ENCODE data around the gene OR51F2.
"Not testable (repeated sequence)": the region's sequence is repeated elsewhere in the genome, so short reads cannot be mapped to it uniquely, and the experiment has no call there.

The OR51F2 gene

GRCh38 chr11:4821021-4821420 is at the start of gene OR51F2:
Gene OR51F2, plus strand, starts transcription at chr11:4821321. Its CDS starts 101 bp downstream, at chr11:4821422.
- DNase-seq (ENCODE audit: low read depth): no peak

- no peak for DNase-seq (ENCODE audit: low read depth)
Observed at GRCh38 chr11:4782454-4782853, 38.7 kb upstream of the OR51F2 start.

- DNase-seq (ENCODE audit: low read depth): no peak
Observed at GRCh38 chr11:4797206-4797605, 23.9 kb upstream of the OR51F2 start.

- DNase-seq (ENCODE audit: low read depth): no peak
Observed at GRCh38 chr11:4798427-4799183, 22.5 kb upstream of the OR51F2 start.

GRCh38 chr11:4801316-4801715 is 19.8 kb upstream of the OR51F2 start:
- not testable (repeated sequence) for DNase-seq (ENCODE audit: low read depth)

- no peak for DNase-seq (ENCODE audit: low read depth)
Observed at GRCh38 chr11:4804280-4804679, 16.8 kb upstream of the OR51F2 start, which contains the start of gene OR52R1. Gene OR52R1, minus strand, starts transcription at chr11:4804380. Its CDS starts 0 bp downstream, at chr11:4804380.

- no peak for DNase-seq (ENCODE audit: low read depth)
Observed at GRCh38 chr11:4808476-4808875, 12.6 kb upstream of the OR51F2 start.

GRCh38 chr11:4809246-4809645 is 11.9 kb upstream of the OR51F2 start:
- DNase-seq (ENCODE audit: low read depth): no peak

- no peak for DNase-seq (ENCODE audit: low read depth)
Observed at GRCh38 chr11:4825132-4825531, 4.0 kb downstream of the OR51F2 start.

GRCh38 chr11:4826425-4826824 is 5.3 kb downstream of the OR51F2 start:
- no peak for DNase-seq (ENCODE audit: low read depth)

GRCh38 chr11:4830346-4830745 is 9.2 kb downstream of the OR51F2 start:
- no peak for DNase-seq (ENCODE audit: low read depth)

- DNase-seq (ENCODE audit: low read depth): no peak
Observed at GRCh38 chr11:4830909-4831308, 9.8 kb downstream of the OR51F2 start.

GRCh38 chr11:4839851-4840549 is 18.9 kb downstream of the OR51F2 start:
- DNase-seq (ENCODE audit: low read depth): no peak

GRCh38 chr11:4848908-4849532 is 27.9 kb downstream of the OR51F2 start, which contains the start of gene OR51S1:
Gene OR51S1, minus strand, starts transcription at chr11:4849208. Its CDS starts 0 bp downstream, at chr11:4849208.
- DNase-seq (ENCODE audit: low read depth): no peak

GRCh38 chr11:4851033-4851432 is 29.9 kb downstream of the OR51F2 start:
- DNase-seq (ENCODE audit: low read depth): no peak

GRCh38 chr11:4854286-4854685 is 33.2 kb downstream of the OR51F2 start:
- not testable (repeated sequence) for DNase-seq (ENCODE audit: low read depth)

- no peak for DNase-seq (ENCODE audit: low read depth)
Observed at GRCh38 chr11:4862447-4863236, 41.5 kb downstream of the OR51F2 start.

GRCh38 chr11:4863876-4864275 is 42.8 kb downstream of the OR51F2 start:
- DNase-seq (ENCODE audit: low read depth): no peak

GRCh38 chr11:4865855-4866254 is 44.7 kb downstream of the OR51F2 start:
- DNase-seq (ENCODE audit: low read depth): no peak
